Measurements from ENCODE around the gene AKAP11. TPM values are rescaled to one million over a fixed set of nuclear protein-coding genes. Genes with fewer than 3 reads are reported as not detected.

The AKAP11 gene
- total and polyA plus RNA-seq, 2 of the 8 experiments (the other 6 are each of a cell fraction or from before 2014, with no cell fraction given), result 4.5 to 21.9 TPM

DNA sequence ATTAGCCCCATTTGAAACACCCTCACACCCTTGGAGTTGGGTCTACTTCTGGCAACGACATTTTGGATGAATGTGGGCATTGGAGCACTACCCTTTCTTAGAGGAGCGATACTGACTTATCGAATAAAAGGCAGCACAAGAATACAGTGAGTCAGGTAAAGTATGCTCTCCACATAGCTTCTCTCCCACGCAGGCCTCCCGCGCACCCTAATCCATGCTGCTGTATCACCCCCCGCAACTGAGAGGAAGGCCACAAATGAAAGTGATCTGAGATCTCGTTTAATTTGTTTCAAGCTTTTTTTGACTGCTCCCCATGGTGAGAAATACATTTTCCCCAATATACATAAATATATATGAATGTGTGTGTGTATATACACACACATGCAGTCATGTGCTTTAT is 25.4 kb upstream of the AKAP11 start:
- no peaks in the 10 kb centered on the region for H4K20me1 ChIP-seq (replicated peaks in 1 of 2; ENCODE audit: control insufficient read depth in 1 of 2, insufficient read depth in 2 of 2, low read length in 2 of 2)
- no peaks in the 10 kb centered on the region for H3K23me2 ChIP-seq (ENCODE audit: low read depth, low read length)
- H2BK15ac ChIP-seq (ENCODE audit: low read length), result no peak overlapping the region
- CTCF ChIA-PET (ENCODE audit: partially characterized antibody), result no interaction called here
- no peak overlapping the region for H3K18ac ChIP-seq (ENCODE audit: extremely low read depth, low read length)
- no peak overlapping the region for H3K56ac ChIP-seq (replicated peaks; ENCODE audit: insufficient read length, low read depth, low read length)
- no peak overlapping the region for H3K14ac ChIP-seq (ENCODE audit: insufficient read length)
- no peak overlapping the region for H2BK5ac ChIP-seq (ENCODE audit: low read depth, low read length)
- no peaks in the 10 kb centered on the region for H3K79me1 ChIP-seq (ENCODE audit: low read depth, low read length)
- H3K23ac ChIP-seq (ENCODE audit: insufficient read length), result no peak overlapping the region
- H2BK20ac ChIP-seq (ENCODE audit: low read length), result no peak overlapping the region
- no peaks in the 10 kb centered on the region for H3K27me3 ChIP-seq (replicated peaks in 1 of 4; ENCODE audit: control insufficient read depth in 3 of 4, extremely low read depth in 1 of 4, insufficient read depth in 3 of 4, low read length in 3 of 4)
- no peak overlapping the region for H4K8ac ChIP-seq (ENCODE audit: extremely low read depth, insufficient read depth, low read length)
- no peak for FAIRE-seq
- H2BK12ac ChIP-seq (ENCODE audit: low read depth, low read length), result no peak overlapping the region
- H3K4me3 ChIP-seq (ENCODE audit: extremely low read depth in 1 of 4, insufficient read depth in 2 of 4, low read depth in 3 of 4, low read length in 4 of 4), result no peak overlapping the region
- no peaks in the 10 kb centered on the region for H3K36me3 ChIP-seq (ENCODE audit: control insufficient read depth in 2 of 4, insufficient read depth in 4 of 4, low read length in 3 of 4)
- no peak overlapping the region for H3K9ac ChIP-seq (replicated peaks in 1 of 4; ENCODE audit: extremely low read depth in 1 of 4, low read depth in 3 of 4, low read length in 3 of 4)
- H3K4me1 ChIP-seq (replicated peaks in 1 of 4; ENCODE audit: control insufficient read depth in 3 of 4, insufficient read depth in 4 of 4, low read length in 3 of 4), result no peaks in the 10 kb centered on the region
- no peak overlapping the region for H2BK120ac ChIP-seq (replicated peaks; ENCODE audit: low read depth, low read length)
- H2AK5ac ChIP-seq (ENCODE audit: low read depth, low read length), result no peak overlapping the region
- H3K9me3 ChIP-seq (ENCODE audit: insufficient read depth in 2 of 2, low read depth in 1 of 2, low read length in 1 of 2), result no peaks in the 10 kb centered on the region
- H3K4ac ChIP-seq (replicated peaks; ENCODE audit: insufficient read length, low read depth, low read length), result no peak overlapping the region
- no peaks in the 10 kb centered on the region for H3K79me2 ChIP-seq (ENCODE audit: control insufficient read depth in 1 of 2, insufficient read depth in 2 of 2, low read length in 2 of 2)
- no peak overlapping the region for H4K91ac ChIP-seq (replicated peaks; ENCODE audit: insufficient read length, low read length)
- no peak overlapping the region for H3K27ac ChIP-seq (ENCODE audit: low read depth, low read length)
- POLR2A ChIA-PET (ENCODE audit: partially characterized antibody), result no interaction called here
- 90% methylated on average over 8 of the region's 8 CpGs; no CpG with 5 or more reads in 1 of the 2 experiments for WGBS, 2 experiments (ENCODE audit: extremely low coverage in 1 of 2, insufficient coverage in 1 of 2, insufficient read length in 1 of 2, insufficient replicate concordance in 2 of 2, low coverage in 1 of 2, low lambda C conversion rate in 2 of 2, missing lambda C conversion rate in 1 of 2)
- H4K5ac ChIP-seq (ENCODE audit: insufficient read length, low read depth, low read length), result no peak overlapping the region
- no peak overlapping the region for H3K4me2 ChIP-seq (ENCODE audit: insufficient read depth in 1 of 2, low read depth in 2 of 2, low read length in 2 of 2)
- H2AFZ ChIP-seq (ENCODE audit: low read length), result no peak overlapping the region
- DNase-seq (ENCODE audit: low read depth in 1 of 2, low spot score in 2 of 2), result no peak
- TF ChIP-seq, protein P1, sequence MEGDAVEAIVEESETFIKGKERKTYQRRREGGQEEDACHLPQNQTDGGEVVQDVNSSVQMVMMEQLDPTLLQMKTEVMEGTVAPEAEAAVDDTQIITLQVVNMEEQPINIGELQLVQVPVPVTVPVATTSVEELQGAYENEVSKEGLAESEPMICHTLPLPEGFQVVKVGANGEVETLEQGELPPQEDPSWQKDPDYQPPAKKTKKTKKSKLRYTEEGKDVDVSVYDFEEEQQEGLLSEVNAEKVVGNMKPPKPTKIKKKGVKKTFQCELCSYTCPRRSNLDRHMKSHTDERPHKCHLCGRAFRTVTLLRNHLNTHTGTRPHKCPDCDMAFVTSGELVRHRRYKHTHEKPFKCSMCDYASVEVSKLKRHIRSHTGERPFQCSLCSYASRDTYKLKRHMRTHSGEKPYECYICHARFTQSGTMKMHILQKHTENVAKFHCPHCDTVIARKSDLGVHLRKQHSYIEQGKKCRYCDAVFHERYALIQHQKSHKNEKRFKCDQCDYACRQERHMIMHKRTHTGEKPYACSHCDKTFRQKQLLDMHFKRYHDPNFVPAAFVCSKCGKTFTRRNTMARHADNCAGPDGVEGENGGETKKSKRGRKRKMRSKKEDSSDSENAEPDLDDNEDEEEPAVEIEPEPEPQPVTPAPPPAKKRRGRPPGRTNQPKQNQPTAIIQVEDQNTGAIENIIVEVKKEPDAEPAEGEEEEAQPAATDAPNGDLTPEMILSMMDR (IDR thresholded peaks at IDR 0.05; ENCODE audit: control extremely low read depth in 1 of 3, insufficient read depth in 1 of 3, low read depth in 1 of 3, low read length in 3 of 3), result no peak
- TF ChIP-seq RAD21 (IDR thresholded peaks at IDR 0.05 in 1 of 2, conservative IDR thresholded peaks at IDR 0.05 in 1 of 2; ENCODE audit: low read depth in 2 of 2, low read length in 2 of 2) (no peak), TEAD4 (IDR thresholded peaks at IDR 0.05; ENCODE audit: low read depth, low read length) (no peak), KDM5A (IDR thresholded peaks at IDR 0.05; ENCODE audit: low read length) (no peak), BACH1 (IDR thresholded peaks at IDR 0.05; ENCODE audit: low read length) (no peak), SUZ12 (IDR thresholded peaks at IDR 0.05; ENCODE audit: low read length) (no peak), SRF (IDR thresholded peaks at IDR 0.05; ENCODE audit: low read depth, low read length) (no peak)
